Gastroesophageal sphincter (tissue), 2 donors: ENCODE results near the gene KCNE4.

Experiments
- EP300 ChIP-seq: sonication (generic); formaldehyde crosslinking; IDR thresholded peaks from one replicate; pipeline ENCODE4 v1.6.1; 2017; ENCODE audit warnings: antibody characterized with exemption, mild to moderate bottlenecking
- POLR2A ChIP-seq, 2 donors: fragments of 450-650 bp; IDR thresholded peaks; one replicate each; pipeline ENCODE4 v1.6.1; 2017; ENCODE audit warnings: antibody characterized with exemption in 2 of 2, mild to moderate bottlenecking in 2 of 2, moderate library complexity in 1 of 2
- POLR2AphosphoS5 ChIP-seq: sonication (generic); formaldehyde crosslinking; IDR thresholded peaks from one replicate; pipeline ENCODE4 v1.6.1; 2017; ENCODE audit warnings: antibody characterized with exemption

DNA sequence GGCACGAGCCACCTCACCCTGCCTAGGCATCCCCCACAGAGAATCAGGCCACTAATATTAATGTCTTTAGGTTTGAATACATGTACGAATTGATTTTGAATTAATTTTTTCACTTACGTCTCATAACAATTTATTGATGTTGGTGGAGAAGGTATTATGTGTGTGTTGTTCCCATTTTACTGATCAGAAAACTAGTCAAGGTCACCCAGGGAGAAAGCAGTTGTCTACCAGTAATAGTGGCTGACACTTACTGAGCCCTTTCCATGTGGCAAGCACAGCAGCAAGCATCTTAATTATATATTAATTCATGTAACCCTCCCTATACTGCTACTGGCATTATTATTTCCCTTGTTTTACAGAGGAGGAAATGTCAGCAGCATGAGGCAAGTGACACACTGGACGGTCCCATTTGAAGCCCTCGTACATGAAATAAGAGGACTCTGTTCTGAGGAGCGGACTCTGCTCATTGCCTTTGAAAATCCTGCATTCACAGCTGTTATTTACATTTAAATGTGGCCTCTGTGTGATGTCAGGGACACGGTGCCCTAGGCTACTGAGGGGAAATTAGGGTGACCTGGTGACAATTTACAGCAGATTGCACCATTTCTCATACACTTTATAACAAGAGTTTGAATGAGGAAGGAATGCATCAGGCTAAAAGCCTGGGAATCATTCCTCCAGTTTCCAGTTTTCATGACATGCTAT, 30.9 kb upstream of the KCNE4 start:
- TF ChIP-seq POLR2AphosphoS5 (no peak), EP300 (no peak), POLR2A (IDR thresholded peaks at IDR 0.05) (no peak)
